Stimulated activated CD8-positive, alpha-beta memory T cell treated with anti-CD3 and anti-CD28 coated beads, Interleukin-7, amount 100 ng/mL, for 1 hour (primary cell): ENCODE data around the gene IL3RA.
"Not testable (repeated sequence)": the region's sequence is repeated elsewhere in the genome, so short reads cannot be mapped to it uniquely, and the experiment has no call there.

Source experiments
- DNase-seq, 2 donors: peaks; one replicate each; pipeline ENCODE4 v3.0.0-alpha.2; 2020; ENCODE audit warnings: low read depth in 2 of 2

The IL3RA gene

DNA sequence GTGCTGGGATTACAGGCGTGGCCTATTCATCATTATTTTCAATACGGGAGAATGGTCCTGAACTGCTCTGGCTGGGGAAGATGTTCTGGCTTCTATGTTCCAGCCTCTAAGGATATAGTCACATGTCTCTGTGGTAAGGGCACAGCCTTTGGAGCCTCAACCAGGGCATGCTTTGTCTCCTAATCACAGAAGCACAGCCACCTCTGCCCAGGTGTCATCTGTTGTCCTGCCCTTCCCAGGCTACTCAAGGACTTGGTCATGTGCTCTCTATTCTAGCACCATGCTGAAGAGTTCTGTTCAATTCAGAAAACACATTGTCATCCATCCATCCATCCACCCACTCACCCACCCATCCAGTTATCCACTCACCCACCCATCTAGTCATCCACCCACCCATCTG is 86.6 kb downstream of the IL3RA start:
- no peak for DNase-seq

DNA sequence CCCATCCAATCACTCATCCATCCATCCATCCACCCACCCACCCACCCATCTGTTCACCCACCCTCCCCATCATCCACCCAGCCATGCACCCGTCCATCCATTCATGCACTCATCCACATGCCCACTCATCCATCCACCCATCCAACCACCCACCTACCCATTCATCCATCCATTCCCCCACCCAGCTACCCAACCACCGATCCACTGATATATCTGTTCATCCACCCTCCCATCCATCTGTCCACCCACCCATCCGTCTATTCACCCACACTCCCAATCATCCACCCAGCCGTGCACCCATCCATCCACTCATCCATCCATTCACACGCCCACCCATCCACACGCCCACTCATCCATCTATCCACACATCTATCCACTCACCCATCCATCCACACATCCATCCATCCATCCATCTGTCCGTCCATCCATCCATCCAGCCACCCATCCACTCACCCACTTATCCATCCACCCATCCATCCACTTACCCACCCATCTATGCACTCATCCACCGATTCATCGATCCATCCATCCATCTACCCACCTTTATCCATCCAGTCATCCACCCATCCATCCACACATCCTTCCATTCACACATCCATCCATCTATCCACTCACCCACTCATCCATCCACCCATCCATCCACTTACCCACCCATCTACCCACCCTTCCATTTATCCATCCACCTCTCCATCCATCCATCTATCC is 87.7 kb downstream of the IL3RA start:
- DNase-seq, result no peak

DNA sequence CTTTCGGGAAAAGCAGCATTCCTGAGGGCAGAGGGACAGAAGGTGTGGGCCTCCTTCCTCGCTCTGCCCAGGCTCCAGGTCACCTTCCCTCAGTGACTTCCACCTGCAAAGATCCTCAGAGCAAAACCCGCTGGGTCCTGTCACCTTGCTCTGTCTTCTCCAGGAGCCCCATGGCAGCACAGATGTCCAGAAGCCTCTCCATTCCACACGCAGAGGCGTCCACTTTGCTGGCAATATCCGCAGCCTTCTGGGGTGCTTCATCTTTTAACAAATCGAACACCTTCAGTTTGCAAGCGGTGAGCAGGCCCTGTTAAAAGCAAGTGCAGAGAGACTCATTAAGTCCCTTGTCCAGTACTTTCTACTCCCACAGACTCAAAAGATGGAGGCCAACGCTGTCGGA is 88.8 kb downstream of the IL3RA start:
- DNase-seq, result no peak

DNA sequence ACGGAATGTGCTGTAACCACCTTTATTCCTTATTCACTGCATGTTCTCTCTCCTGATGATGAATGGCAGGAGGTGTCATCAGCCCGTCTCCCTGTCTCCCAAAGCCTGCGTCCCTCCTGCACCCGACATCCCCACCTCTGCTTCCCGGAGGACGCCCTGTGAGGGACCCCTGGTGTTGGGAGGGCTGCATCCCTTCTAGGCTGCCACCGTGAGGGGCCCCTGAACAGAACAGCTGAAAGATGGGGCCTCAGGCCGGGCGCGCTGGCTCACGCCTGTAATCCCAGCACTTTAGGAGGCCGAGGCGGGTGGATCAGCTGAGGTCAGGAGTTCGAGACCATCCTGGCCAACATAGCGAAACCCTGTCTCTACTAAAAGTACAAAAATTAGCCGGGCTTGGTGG is 89.7 kb downstream of the IL3RA start:
- DNase-seq, result not testable (repeated sequence)

DNA sequence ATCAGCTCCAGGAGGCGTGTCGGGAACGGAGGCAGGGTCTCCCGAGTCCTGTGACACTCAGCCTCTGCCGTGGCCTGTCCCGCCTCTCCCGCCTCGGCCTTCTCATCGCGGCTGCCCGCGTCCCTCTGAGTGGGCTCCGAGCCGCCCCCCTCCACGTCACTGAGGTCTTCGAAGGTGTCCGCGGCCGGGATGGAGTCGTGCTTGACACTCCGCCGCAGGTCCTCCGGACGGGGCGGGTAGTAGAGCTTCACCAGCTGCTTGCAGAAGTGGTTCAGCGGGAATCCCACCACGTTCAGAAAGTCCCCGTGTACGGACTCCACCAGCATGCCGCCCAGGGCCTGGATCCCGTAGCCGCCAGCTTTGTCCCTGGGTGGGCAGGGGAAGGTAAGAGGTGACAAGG is 91.2 kb downstream of the IL3RA start:
- DNase-seq, result no peak

DNA sequence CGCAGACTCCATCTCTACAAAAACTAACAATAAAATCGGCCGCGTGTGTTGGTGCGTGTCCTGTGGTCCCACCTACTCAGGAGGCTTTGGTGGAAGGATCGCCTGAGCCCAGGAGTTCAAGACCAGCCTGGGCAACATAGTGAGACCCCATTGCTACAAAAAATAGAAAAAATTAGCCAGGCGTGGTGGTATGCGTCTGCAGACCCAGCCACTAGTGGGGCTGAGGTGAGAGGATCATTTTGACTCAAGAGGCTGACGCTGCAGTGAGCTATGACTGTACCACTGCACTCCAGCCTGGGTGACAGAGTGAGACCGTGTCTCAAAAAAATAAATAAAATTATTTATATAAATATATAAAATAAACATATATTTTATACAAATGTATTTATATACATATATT is 93.9 kb downstream of the IL3RA start:
- no peak for DNase-seq
